ENCODE data around the gene AOPEP. TPM values are rescaled to one million over a fixed set of nuclear protein-coding genes. Genes with fewer than 3 reads are reported as not detected.

The AOPEP gene
- polyA plus RNA-seq, 1 of the 3 experiments (the other 2 are of a cell fraction): 54.6 TPM

DNA sequence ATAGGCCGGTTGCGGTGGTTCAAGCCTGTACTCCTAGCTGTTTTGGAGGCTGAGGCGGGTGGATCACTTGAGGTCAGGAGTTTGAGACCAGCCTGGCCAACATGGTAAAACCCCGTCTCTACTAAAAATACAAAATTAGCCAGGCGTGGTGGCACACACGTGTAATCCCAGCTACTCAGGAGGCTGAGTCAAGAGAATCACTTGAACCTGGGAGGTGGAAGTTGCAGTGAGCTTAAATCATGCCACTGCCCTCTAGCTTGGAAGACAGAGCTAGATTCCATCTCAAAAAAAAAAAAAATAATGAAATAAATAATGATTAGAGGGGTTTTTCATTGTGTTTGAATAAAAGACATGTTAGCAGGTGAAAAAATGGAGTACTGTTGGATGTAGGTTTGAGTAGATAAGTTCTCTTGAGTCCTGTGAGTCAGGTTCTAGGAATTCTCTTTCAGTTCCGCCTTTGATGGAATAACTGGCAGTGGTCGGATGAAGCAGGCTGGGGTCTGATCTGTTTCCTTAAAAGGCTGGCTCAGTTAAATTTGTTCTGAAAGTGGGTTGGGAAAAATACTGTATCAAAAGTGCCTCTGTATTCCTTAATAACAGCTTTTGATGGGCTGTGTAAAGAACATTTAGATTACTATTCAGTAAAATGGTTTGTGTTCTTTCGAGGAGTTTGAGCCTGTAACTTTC lies 73.2 kb downstream of the AOPEP start:
- no peaks in the 10 kb centered on the region for H3K9me3 ChIP-seq
- peak overlapping the region; percentile 28; the same call in 1 of the 2 replicates for H3K9ac ChIP-seq
- no peaks in the 10 kb centered on the region for H3K27me3 ChIP-seq (ENCODE audit: insufficient read depth)
- no peaks in the 10 kb centered on the region for H3K9me2 ChIP-seq
- H3K27ac ChIP-seq (ENCODE audit: low read depth in 2 of 2, low read length in 1 of 2): peak overlapping the region; percentile 47 to 70; a peak in 3 of 4 replicates
- H3K36me3 ChIP-seq (replicated peaks in 1 of 2; ENCODE audit: control insufficient read depth in 1 of 2, insufficient read depth in 2 of 2, low read length in 1 of 2): peaks cover 0 to 22% of the 10 kb centered on the region in 2 experiments
- 68% methylated on average over 9 of the region's 9 CpGs for WGBS (ENCODE audit: low lambda C conversion rate)
- ChIA-PET POLR2A (no interaction called here), CTCF (interaction anchor here (1.0 kb wide), 1 partner anchor 9 kb away, joined by 4 read pairs; no protein-coding TSS in a partner anchor)
- H4K20me1 ChIP-seq (ENCODE audit: insufficient read depth): no peaks in the 10 kb centered on the region
- no peaks in the 10 kb centered on the region for H3K79me2 ChIP-seq (ENCODE audit: insufficient read depth)
- peak overlapping the region; percentile 42; the same call in 1 of the 2 replicates for H2AFZ ChIP-seq (ENCODE audit: low read depth)
- TF ChIP-seq RAD21 (IDR thresholded peaks at IDR 0.05; ENCODE audit: low read length) (no peak), TCF12 (IDR thresholded peaks at IDR 0.05) (peak; percentile 12; the same call in 1 of the 2 replicates), MXI1 (IDR thresholded peaks at IDR 0.05; ENCODE audit: low read depth, low read length) (no peak), ELF1 (IDR thresholded peaks at IDR 0.05) (no peak), FOSL2 (IDR thresholded peaks at IDR 0.05; ENCODE audit: borderline replicate concordance, low read depth) (peak; percentile 31; the same call in 1 of the 2 replicates), JUND (IDR thresholded peaks at IDR 0.05) (peak; percentile 42; the same call in 1 of the 2 replicates), EP300 (IDR thresholded peaks at IDR 0.05; ENCODE audit: borderline replicate concordance in 1 of 2, low read depth in 1 of 2, low read length in 1 of 2) (0 out of 4 replicates have a peak, but pooled peaks of 1 of the 2 experiments have one; percentile 20), FOXM1 (IDR thresholded peaks at IDR 0.05; ENCODE audit: low read depth) (no peak)
- TF ChIP-seq, protein P1, sequence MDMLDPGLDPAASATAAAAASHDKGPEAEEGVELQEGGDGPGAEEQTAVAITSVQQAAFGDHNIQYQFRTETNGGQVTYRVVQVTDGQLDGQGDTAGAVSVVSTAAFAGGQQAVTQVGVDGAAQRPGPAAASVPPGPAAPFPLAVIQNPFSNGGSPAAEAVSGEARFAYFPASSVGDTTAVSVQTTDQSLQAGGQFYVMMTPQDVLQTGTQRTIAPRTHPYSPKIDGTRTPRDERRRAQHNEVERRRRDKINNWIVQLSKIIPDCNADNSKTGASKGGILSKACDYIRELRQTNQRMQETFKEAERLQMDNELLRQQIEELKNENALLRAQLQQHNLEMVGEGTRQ (IDR thresholded peaks at IDR 0.05; ENCODE audit: borderline replicate concordance, low read depth, low read length): no peak
- peaks cover 7 to 19% of the 10 kb centered on the region in 2 experiments; a peak in 2 of 4 replicates for H3K4me1 ChIP-seq (ENCODE audit: control insufficient read depth in 1 of 2, insufficient read depth in 2 of 2, low read depth in 1 of 2, low read length in 1 of 2)
- no peak for DNase-seq
- H3K4me2 ChIP-seq: peak overlapping the region; percentile 4; the same call in 1 of the 2 replicates
- H3F3A ChIP-seq (replicated peaks; ENCODE audit: insufficient read depth): peaks cover 15% of the 10 kb centered on the region
- no peak overlapping the region for H3K4me3 ChIP-seq (ENCODE audit: low read depth in 2 of 2, low read length in 1 of 2)

DNA sequence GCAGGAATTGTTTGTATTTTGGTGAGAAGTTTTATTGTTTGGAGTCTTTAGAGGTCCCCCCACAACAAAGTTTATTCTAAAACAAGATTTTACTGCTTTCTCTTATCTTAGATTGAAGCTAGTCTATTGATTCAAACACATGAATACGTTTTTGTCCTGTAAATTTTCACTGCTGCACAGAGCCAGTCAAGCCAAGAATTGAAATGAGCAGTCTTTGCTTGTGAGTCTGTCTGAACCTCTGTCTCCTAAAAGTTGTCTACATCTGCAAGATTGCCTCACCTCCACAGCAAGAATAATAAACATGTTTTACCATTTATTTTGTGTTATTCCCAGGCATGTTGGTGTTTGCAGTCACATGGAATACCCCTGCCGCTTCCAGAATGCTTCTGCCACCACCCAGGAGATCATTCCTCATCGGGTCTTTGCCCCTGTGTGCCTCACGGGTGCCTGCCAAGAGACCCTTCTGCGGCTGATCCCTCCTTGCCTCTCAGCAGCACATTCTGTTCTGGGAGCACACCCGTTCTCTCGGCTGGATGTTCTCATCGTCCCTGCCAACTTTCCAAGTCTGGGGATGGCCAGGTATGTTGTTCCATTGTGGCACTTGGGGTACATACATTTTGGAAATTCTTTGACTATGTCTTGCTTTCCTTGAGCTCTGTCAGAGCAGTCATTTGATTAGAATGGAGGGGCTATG lies 74.1 kb downstream of the AOPEP start:
- Histone ChIP-seq H2AFZ (ENCODE audit: low read depth) (0 out of 2 replicates have a peak overlapping the region, but pooled peaks have one; percentile 42), H3K4me1 (ENCODE audit: control insufficient read depth in 1 of 2, insufficient read depth in 2 of 2, low read depth in 1 of 2, low read length in 1 of 2) (peaks cover 7 to 27% of the 10 kb centered on the region in 2 experiments; a peak in 2 of 4 replicates), H3F3A (replicated peaks; ENCODE audit: insufficient read depth) (peaks cover 15% of the 10 kb centered on the region), H3K79me2 (ENCODE audit: insufficient read depth) (no peaks in the 10 kb centered on the region), H3K9ac (no peak overlapping the region), H4K20me1 (ENCODE audit: insufficient read depth) (no peaks in the 10 kb centered on the region), H3K36me3 (replicated peaks in 1 of 2; ENCODE audit: control insufficient read depth in 1 of 2, insufficient read depth in 2 of 2, low read length in 1 of 2) (peaks cover 0 to 22% of the 10 kb centered on the region in 2 experiments), H3K9me3 (no peaks in the 10 kb centered on the region), H3K27ac (ENCODE audit: low read depth in 2 of 2, low read length in 1 of 2) (peak overlapping the region; percentile 60 to 70), H3K4me3 (ENCODE audit: low read depth in 2 of 2, low read length in 1 of 2) (no peak overlapping the region), H3K27me3 (ENCODE audit: insufficient read depth) (no peaks in the 10 kb centered on the region), H3K4me2 (no peak overlapping the region), H3K9me2 (no peaks in the 10 kb centered on the region)
- DNase-seq: no peak
- whole genome bisulfite sequencing (ENCODE audit: low lambda C conversion rate): 97% methylated on average over 8 of the region's 8 CpGs
- ChIA-PET POLR2A (no interaction called here), CTCF (interaction anchor here (1.0 kb wide), 1 partner anchor 10 kb away, joined by 4 read pairs; no protein-coding TSS in a partner anchor)
- no peak for TF ChIP-seq NRF1 (IDR thresholded peaks at IDR 0.05; ENCODE audit: low read depth, low read length)
- TF ChIP-seq, protein P2, sequence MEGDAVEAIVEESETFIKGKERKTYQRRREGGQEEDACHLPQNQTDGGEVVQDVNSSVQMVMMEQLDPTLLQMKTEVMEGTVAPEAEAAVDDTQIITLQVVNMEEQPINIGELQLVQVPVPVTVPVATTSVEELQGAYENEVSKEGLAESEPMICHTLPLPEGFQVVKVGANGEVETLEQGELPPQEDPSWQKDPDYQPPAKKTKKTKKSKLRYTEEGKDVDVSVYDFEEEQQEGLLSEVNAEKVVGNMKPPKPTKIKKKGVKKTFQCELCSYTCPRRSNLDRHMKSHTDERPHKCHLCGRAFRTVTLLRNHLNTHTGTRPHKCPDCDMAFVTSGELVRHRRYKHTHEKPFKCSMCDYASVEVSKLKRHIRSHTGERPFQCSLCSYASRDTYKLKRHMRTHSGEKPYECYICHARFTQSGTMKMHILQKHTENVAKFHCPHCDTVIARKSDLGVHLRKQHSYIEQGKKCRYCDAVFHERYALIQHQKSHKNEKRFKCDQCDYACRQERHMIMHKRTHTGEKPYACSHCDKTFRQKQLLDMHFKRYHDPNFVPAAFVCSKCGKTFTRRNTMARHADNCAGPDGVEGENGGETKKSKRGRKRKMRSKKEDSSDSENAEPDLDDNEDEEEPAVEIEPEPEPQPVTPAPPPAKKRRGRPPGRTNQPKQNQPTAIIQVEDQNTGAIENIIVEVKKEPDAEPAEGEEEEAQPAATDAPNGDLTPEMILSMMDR (IDR thresholded peaks at IDR 0.05): no peak
- TF ChIP-seq JUND (IDR thresholded peaks at IDR 0.05): no peak
- TF ChIP-seq RFX5 (IDR thresholded peaks at IDR 0.05; ENCODE audit: low read length): no peak
- TF ChIP-seq GABPA (IDR thresholded peaks at IDR 0.05; ENCODE audit: low read depth): no peak
- no peak for TF ChIP-seq YY1 (IDR thresholded peaks at IDR 0.05; ENCODE audit: low read depth)
- TF ChIP-seq FOXM1 (IDR thresholded peaks at IDR 0.05; ENCODE audit: low read depth): no peak
- TF ChIP-seq FOXJ3 (CRISPR knock-in tag; IDR thresholded peaks at IDR 0.05): no peak
- no peak for TF ChIP-seq FOSL2 (IDR thresholded peaks at IDR 0.05; ENCODE audit: borderline replicate concordance, low read depth)
- TF ChIP-seq RCOR1 (IDR thresholded peaks at IDR 0.05; ENCODE audit: low read length): no peak
- TF ChIP-seq GATA2 (CRISPR knock-in tag; IDR thresholded peaks at IDR 0.05): no peak
- TF ChIP-seq TCF12 (IDR thresholded peaks at IDR 0.05): no peak
- TF ChIP-seq EP300 (IDR thresholded peaks at IDR 0.05; ENCODE audit: borderline replicate concordance in 1 of 2, low read depth in 1 of 2, low read length in 1 of 2): no peak
